Activated CD4-positive, alpha-beta T cell treated with anti-CD3 and anti-CD28 coated beads for 36 hours (primary cell): ENCODE measurements around the gene UBAP1. TPM values are rescaled to one million over a fixed set of nuclear protein-coding genes. Genes with fewer than 3 reads are reported as not detected.
"Not testable (repeated sequence)": the region's sequence is repeated elsewhere in the genome, so short reads cannot be mapped to it uniquely, and the experiment has no call there.

Experiments
- ATAC-seq: fragments of 200-7000 bp; cut with Tn5 transposase; one replicate; pipeline ENCODE4 v1.10.0; 2021; ENCODE audit warnings: mild to moderate bottlenecking, moderate library complexity
- CTCF ChIA-PET: fragments of 350-600 bp; sonication (Branson Sonifier 250); formaldehyde crosslinking; loops from one replicate; lab custom pipeline; 2021; ENCODE audit warnings: antibody characterized with exemption; lab: Charles Lee
- POLR2A ChIA-PET: fragments of 350-600 bp; sonication (Branson Sonifier 250); formaldehyde crosslinking; loops from one replicate; lab custom pipeline; 2021; ENCODE audit warnings: antibody characterized with exemption, inconsistent platforms; lab: Charles Lee
- DNase-seq: peaks from one replicate; pipeline ENCODE4 v3.0.0-alpha.2; 2020
- H3K27ac Mint-ChIP-seq: one replicate; pipeline ENCODE4 v1.8.0; 2021; ENCODE audit warnings: mixed read lengths
- H3K27me3 Mint-ChIP-seq: one replicate; pipeline ENCODE4 v1.8.0; 2021; ENCODE audit warnings: mixed read lengths
- H3K36me3 Mint-ChIP-seq: one replicate; pipeline ENCODE4 v1.8.0; 2021; ENCODE audit warnings: low read depth, mixed read lengths
- H3K4me1 Mint-ChIP-seq: one replicate; pipeline ENCODE4 v1.8.0; 2021; ENCODE audit warnings: mixed read lengths
- H3K4me3 Mint-ChIP-seq: one replicate; pipeline ENCODE4 v1.8.0; 2021; ENCODE audit warnings: mild to moderate bottlenecking, moderate library complexity, mixed read lengths
- H3K9me3 Mint-ChIP-seq: one replicate; pipeline ENCODE4 v1.8.0; 2021; ENCODE audit warnings: low read depth, mixed read lengths
- intact Hi-C, 2 experiments: fragments of 100-400 bp; cut with DNase I in 1 of 2; cut with micrococcal nuclease in 1 of 2; formaldehyde crosslinking; loops; one replicate each; pipeline versions ENCODE4 v1.14.2 to v1.15.1; 2022 to 2024; cut with DNase I, micrococcal nuclease
- total RNA-seq, 2 experiments: library from RNA; stranded (reverse); gene quantifications; one replicate each; pipeline ENCODE4 v1.2.3, GENCODE V29; 2021

Gene UBAP1
- total RNA-seq, 2 experiments from 2014 or later = 29.5 to 43.3 TPM

DNA sequence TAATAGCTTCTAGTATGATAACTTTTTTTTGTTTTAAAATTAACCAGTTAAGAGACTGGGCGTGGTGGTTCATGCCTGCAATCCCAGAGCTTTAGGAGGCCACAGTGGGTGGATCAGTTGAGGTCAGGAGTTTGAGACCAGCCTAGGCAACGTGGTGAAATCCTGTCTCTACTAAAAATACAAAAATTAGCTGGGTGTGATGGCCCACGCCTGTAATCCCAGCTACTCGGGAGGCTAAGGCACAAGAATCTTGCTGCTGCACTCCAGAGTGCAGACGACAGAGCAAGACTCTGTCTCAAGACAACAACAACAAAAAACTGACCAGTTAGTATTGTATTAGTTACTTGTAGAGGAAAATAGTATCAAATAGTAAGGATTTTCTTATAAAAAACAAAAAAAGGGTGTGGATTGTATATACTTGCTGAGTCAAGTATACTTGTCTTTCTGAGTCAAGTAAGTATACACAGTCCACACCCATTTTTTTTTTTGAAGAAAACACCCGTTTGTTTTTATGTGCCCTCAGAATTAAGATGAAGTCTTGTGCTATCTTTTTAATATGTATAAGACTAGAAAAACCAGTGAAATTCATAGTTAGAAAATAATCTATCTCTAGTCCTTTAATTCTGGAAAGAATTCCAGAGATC lies 25.3 kb downstream of the UBAP1 start:
- ATAC-seq (no peak), DNase-seq (no peak)
- intact Hi-C loops = no loop called here
- no peak overlapping the region for H3K4me3 Mint-ChIP-seq
- ChIA-PET POLR2A (no interaction called here), CTCF (interaction anchor here (1.0 kb wide), 1 partner anchor 49 kb away, joined by 4 read pairs; no protein-coding TSS in a partner anchor)
- peaks cover 16% of the 10 kb centered on the region for H3K36me3 Mint-ChIP-seq
- H3K9me3 Mint-ChIP-seq = no peaks in the 10 kb centered on the region
- H3K27ac Mint-ChIP-seq = no peak overlapping the region
- peaks cover 29% of the 10 kb centered on the region for H3K4me1 Mint-ChIP-seq
- H3K27me3 Mint-ChIP-seq = no peaks in the 10 kb centered on the region

- Mint-ChIP-seq H3K4me1 (peaks cover 32% of the 10 kb centered on the region), H3K36me3 (peaks cover 21% of the 10 kb centered on the region), H3K4me3 (no peak overlapping the region), H3K27me3 (no peaks in the 10 kb centered on the region), H3K27ac (no peak overlapping the region), H3K9me3 (no peaks in the 10 kb centered on the region)
- ChIA-PET POLR2A (interaction anchor here (0.6 kb wide), 1 partner anchor 150 kb away, joined by 3 read pairs; no protein-coding TSS in a partner anchor), CTCF (interaction anchor here (1.2 kb wide), 1 partner anchor 136 kb away, joined by 3 read pairs; no protein-coding TSS in a partner anchor)
- no peak for DNase-seq
- ATAC-seq = no peak
- intact Hi-C loops = no loop called here
These were observed 26.3 kb downstream of the UBAP1 start for GRCh38 chr9:34205102-34205501.

- CTCF ChIA-PET = interaction anchor here (0.6 to 1.4 kb wide), 2 partner anchors 13 to 47 kb away, joined by 3 to 6 read pairs; no protein-coding TSS in a partner anchor
- Mint-ChIP-seq H3K27me3 (no peaks in the 10 kb centered on the region), H3K4me3 (no peak overlapping the region), H3K4me1 (peaks cover 34% of the 10 kb centered on the region), H3K9me3 (no peaks in the 10 kb centered on the region), H3K27ac (no peak overlapping the region), H3K36me3 (peaks cover 20% of the 10 kb centered on the region)
- POLR2A ChIA-PET = no interaction called here
- DNase-seq = no peak
- ATAC-seq = no peak
- intact Hi-C loops = loop anchor here in 1 of 2 experiments (1.0 kb wide), 1 partner anchor 25 kb away; no protein-coding TSS in a partner anchor
These were observed 27.7 kb downstream of the UBAP1 start for GRCh38 chr9:34206561-34206960.

GRCh38 chr9:34211395-34211794 lies 32.6 kb downstream of the UBAP1 start:
- POLR2A ChIA-PET = no interaction called here
- intact Hi-C loops = loop anchor here in 1 of 2 experiments (10.0 kb wide), 1 partner anchor 63 kb away; no protein-coding TSS in a partner anchor
- Mint-ChIP-seq H3K36me3 (peaks cover 20% of the 10 kb centered on the region), H3K27ac (no peak overlapping the region), H3K9me3 (no peaks in the 10 kb centered on the region), H3K4me3 (no peak overlapping the region), H3K27me3 (no peaks in the 10 kb centered on the region), H3K4me1 (peaks cover 25% of the 10 kb centered on the region)
- DNase-seq = no peak
- CTCF ChIA-PET = interaction anchor here (0.7 to 1.8 kb wide), 3 partner anchors 11 to 809 kb away, joined by 3 to 6 read pairs (median 3); partner anchors contain the start of gene AQP7
- ATAC-seq = no peak

GRCh38 chr9:34214354-34215000 lies 35.6 kb downstream of the UBAP1 start:
- CTCF ChIA-PET, ATAC-seq, H3K27ac Mint-ChIP-seq, DNase-seq, H3K4me3 Mint-ChIP-seq, H3K9me3 Mint-ChIP-seq, H3K27me3 Mint-ChIP-seq, POLR2A ChIA-PET: not testable (repeated sequence)
- peaks cover 18% of the 10 kb centered on the region for H3K36me3 Mint-ChIP-seq
- intact Hi-C loops = loop anchor here in 1 of 2 experiments (10.0 kb wide), 1 partner anchor 60 kb away; no protein-coding TSS in a partner anchor
- H3K4me1 Mint-ChIP-seq = peaks cover 19% of the 10 kb centered on the region

DNA sequence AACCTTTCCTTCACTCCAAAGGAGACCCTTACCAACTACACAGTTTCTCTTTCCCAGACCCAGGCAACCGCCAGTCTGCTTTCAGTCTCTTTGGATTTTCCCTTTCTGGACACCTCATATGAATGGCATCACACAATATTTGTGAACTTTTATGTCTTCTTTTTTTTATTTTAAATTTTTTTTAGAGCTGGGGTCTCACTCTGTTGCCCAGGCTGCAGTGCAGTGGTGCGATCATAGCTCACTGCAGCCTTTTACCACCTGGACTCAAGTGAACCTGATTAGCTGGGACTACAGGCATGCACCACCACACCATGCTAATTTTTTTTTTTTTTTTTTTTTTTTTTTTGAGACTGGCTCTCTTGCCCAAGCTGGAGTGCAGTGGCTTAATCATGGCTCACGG lies 37.5 kb downstream of the UBAP1 start:
- DNase-seq (no peak), ATAC-seq (no peak)
- H3K4me3 Mint-ChIP-seq = no peak overlapping the region
- no peaks in the 10 kb centered on the region for H3K27me3 Mint-ChIP-seq
- CTCF ChIA-PET = interaction anchor here (1.0 to 1.4 kb wide), 2 partner anchors 20 to 46 kb away, joined by 3 to 4 read pairs; no protein-coding TSS in a partner anchor
- H3K36me3 Mint-ChIP-seq = peaks cover 14% of the 10 kb centered on the region
- H3K27ac Mint-ChIP-seq = no peak overlapping the region
- POLR2A ChIA-PET = no interaction called here
- H3K9me3 Mint-ChIP-seq = no peaks in the 10 kb centered on the region
- peaks cover 10% of the 10 kb centered on the region for H3K4me1 Mint-ChIP-seq
- intact Hi-C loops = loop anchor here in 1 of 2 experiments (10.0 kb wide), 1 partner anchor 58 kb away; no protein-coding TSS in a partner anchor

GRCh38 chr9:34217015-34217414 lies 38.2 kb downstream of the UBAP1 start:
- H3K4me1 Mint-ChIP-seq = peaks cover 10% of the 10 kb centered on the region
- POLR2A ChIA-PET, ATAC-seq, H3K27ac Mint-ChIP-seq, H3K27me3 Mint-ChIP-seq, H3K9me3 Mint-ChIP-seq, DNase-seq, H3K4me3 Mint-ChIP-seq: not testable (repeated sequence)
- CTCF ChIA-PET = interaction anchor here (1.4 kb wide), 1 partner anchor 47 kb away, joined by 4 read pairs; no protein-coding TSS in a partner anchor
- intact Hi-C loops = loop anchor here in 1 of 2 experiments (10.0 kb wide), 1 partner anchor 58 kb away; no protein-coding TSS in a partner anchor
- peaks cover 14% of the 10 kb centered on the region for H3K36me3 Mint-ChIP-seq

- DNase-seq (no peak), ATAC-seq (no peak)
- H3K36me3 Mint-ChIP-seq = peaks cover 11% of the 10 kb centered on the region
- ChIA-PET CTCF (interaction anchor here (0.8 kb wide), 1 partner anchor 1686 kb away, joined by 3 read pairs; no protein-coding TSS in a partner anchor), POLR2A (interaction anchor here (0.6 kb wide), 1 partner anchor 390 kb away, joined by 4 read pairs; no protein-coding TSS in a partner anchor)
- intact Hi-C loops = loop anchor here in 1 of 2 experiments (10.0 kb wide), 1 partner anchor 56 kb away; no protein-coding TSS in a partner anchor
- H3K27ac Mint-ChIP-seq = no peak overlapping the region
- H3K4me1 Mint-ChIP-seq = peaks cover 8% of the 10 kb centered on the region
- no peaks in the 10 kb centered on the region for H3K9me3 Mint-ChIP-seq
- H3K27me3 Mint-ChIP-seq = no peaks in the 10 kb centered on the region
- no peak overlapping the region for H3K4me3 Mint-ChIP-seq
These were observed 39.6 kb downstream of the UBAP1 start for GRCh38 chr9:34218446-34218845.

- Mint-ChIP-seq H3K27me3 (no peaks in the 10 kb centered on the region), H3K4me3 (no peak overlapping the region), H3K27ac (no peak overlapping the region), H3K9me3 (no peaks in the 10 kb centered on the region), H3K4me1 (peaks cover 3% of the 10 kb centered on the region), H3K36me3 (peaks cover 12% of the 10 kb centered on the region)
- intact Hi-C loops = loop anchor here in 1 of 2 experiments (10.0 kb wide), 1 partner anchor 55 kb away; no protein-coding TSS in a partner anchor
- ChIA-PET POLR2A (no interaction called here), CTCF (interaction anchor here (0.7 kb wide), 1 partner anchor 12 kb away, joined by 3 read pairs; no protein-coding TSS in a partner anchor)
- DNase-seq = no peak
- ATAC-seq = no peak
These were observed 40.6 kb downstream of the UBAP1 start for GRCh38 chr9:34219421-34219820.

DNA sequence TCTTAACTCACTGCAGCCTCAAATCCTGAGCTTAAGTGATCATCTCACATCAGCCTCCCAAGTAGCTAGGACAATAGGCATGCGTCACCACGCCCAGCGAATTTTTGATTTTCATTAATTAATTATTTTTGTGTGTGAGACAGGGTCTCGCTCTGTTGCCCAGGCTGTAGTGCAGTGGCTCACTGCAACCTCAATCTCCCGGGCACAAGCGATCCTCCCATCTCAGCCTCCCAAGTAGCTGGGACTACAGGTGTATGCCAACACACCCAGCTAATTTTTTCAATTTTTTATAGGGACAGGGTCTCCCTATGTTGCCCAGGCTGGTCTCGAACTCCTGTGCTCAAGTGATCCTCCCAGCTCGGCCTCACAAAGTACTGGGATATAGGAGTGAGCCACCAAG lies 41.4 kb downstream of the UBAP1 start:
- no peaks in the 10 kb centered on the region for H3K27me3 Mint-ChIP-seq
- peaks cover 3% of the 10 kb centered on the region for H3K4me1 Mint-ChIP-seq
- no peak for ATAC-seq
- ChIA-PET POLR2A (no interaction called here), CTCF (interaction anchor here (0.6 to 0.8 kb wide), 3 partner anchors 9 to 300 kb away, joined by 3 to 4 read pairs (median 3); no protein-coding TSS in a partner anchor)
- H3K27ac Mint-ChIP-seq = no peak overlapping the region
- no peak for DNase-seq
- H3K36me3 Mint-ChIP-seq = peaks cover 12% of the 10 kb centered on the region
- H3K9me3 Mint-ChIP-seq = no peaks in the 10 kb centered on the region
- H3K4me3 Mint-ChIP-seq = no peak overlapping the region
- intact Hi-C loops = no loop called here

- peaks cover 3% of the 10 kb centered on the region for H3K4me1 Mint-ChIP-seq
- no peak overlapping the region for H3K27ac Mint-ChIP-seq
- H3K4me3 Mint-ChIP-seq = no peak overlapping the region
- intact Hi-C loops = no loop called here
- no peaks in the 10 kb centered on the region for H3K27me3 Mint-ChIP-seq
- POLR2A ChIA-PET = no interaction called here
- peaks cover 15% of the 10 kb centered on the region for H3K36me3 Mint-ChIP-seq
- ATAC-seq (no peak), DNase-seq (no peak)
- no peaks in the 10 kb centered on the region for H3K9me3 Mint-ChIP-seq
- CTCF ChIA-PET = no interaction called here
These were observed 45.5 kb downstream of the UBAP1 start for GRCh38 chr9:34224349-34224748.
